Measurements from ENCODE around the gene CDH4.

CDH4 gene

DNA sequence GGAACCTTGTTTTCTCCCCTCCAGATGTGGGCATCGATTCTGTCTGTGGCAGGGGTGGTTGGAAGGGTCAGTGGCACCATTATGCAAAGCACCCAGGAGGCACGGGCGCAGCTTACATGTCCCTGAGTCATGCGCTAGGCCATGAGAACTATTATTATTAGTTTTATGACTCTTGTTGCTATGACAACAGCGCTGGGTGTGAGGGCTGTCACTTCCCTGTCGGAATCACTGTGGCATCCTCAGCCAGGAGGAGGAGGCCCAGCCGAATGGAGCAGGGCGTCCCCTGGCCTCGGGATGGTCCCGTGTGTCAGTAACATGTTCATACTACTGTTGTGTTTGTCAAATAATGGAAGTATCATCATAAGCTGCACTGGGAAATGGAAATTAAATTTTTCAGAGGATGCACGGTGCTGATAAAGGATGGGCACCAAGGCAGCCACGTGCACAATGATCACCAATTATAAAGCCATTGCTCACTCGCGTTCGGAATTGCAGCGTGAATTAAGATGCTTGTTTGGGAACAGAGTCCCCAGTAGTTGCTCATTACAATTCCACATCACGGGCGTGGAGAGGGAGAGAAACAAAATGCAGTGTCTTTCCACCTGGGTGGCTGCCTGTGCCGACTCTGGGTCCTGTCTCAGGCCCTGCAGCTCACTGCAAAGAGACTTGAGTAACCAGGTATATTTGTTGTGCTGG lies 247.9 kb downstream of the CDH4 start:
- in situ Hi-C loops (cut with MboI; ENCODE audit: low sequenced_read_pairs, unreplicated experiment): no loop called here
- TF ChIP-seq, protein P1, sequence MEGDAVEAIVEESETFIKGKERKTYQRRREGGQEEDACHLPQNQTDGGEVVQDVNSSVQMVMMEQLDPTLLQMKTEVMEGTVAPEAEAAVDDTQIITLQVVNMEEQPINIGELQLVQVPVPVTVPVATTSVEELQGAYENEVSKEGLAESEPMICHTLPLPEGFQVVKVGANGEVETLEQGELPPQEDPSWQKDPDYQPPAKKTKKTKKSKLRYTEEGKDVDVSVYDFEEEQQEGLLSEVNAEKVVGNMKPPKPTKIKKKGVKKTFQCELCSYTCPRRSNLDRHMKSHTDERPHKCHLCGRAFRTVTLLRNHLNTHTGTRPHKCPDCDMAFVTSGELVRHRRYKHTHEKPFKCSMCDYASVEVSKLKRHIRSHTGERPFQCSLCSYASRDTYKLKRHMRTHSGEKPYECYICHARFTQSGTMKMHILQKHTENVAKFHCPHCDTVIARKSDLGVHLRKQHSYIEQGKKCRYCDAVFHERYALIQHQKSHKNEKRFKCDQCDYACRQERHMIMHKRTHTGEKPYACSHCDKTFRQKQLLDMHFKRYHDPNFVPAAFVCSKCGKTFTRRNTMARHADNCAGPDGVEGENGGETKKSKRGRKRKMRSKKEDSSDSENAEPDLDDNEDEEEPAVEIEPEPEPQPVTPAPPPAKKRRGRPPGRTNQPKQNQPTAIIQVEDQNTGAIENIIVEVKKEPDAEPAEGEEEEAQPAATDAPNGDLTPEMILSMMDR (IDR thresholded peaks at IDR 0.05; ENCODE audit: borderline replicate concordance, control extremely low read depth, extremely low read depth, insufficient read depth, missing control alignments): no peak
- no peak for DNase-seq (ENCODE audit: low spot score)

DNA sequence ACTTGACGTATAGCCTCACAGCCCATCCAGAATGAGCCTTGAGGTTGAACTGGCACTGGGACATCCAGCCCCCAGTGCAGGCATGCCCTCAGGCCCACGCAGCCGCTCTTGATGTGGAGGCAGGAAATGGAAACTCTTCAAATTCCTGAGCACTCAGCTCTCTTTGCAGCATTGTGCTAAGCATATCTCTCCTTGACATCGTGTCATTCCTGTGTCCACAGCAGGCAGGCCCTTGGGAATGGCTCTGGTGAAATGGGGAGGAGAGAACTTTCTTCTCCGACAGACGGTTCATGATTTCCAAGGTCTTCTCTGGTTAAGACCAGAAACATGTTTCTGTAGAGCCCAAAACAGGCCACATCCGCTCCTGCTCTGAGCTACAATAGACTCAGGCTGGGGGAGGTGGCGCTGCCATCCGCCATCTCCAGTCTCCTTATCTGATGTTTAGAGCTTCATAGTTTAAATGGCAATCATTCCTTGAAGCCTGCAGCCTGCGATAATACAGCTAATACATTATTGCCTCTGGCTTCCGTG lies 248.8 kb downstream of the CDH4 start:
- in situ Hi-C loops (cut with MboI; ENCODE audit: low sequenced_read_pairs, unreplicated experiment): no loop called here
- no peak for DNase-seq (ENCODE audit: low spot score)
- TF ChIP-seq, protein P1 (IDR thresholded peaks at IDR 0.05; ENCODE audit: borderline replicate concordance, control extremely low read depth, extremely low read depth, insufficient read depth, missing control alignments): no peak

DNA sequence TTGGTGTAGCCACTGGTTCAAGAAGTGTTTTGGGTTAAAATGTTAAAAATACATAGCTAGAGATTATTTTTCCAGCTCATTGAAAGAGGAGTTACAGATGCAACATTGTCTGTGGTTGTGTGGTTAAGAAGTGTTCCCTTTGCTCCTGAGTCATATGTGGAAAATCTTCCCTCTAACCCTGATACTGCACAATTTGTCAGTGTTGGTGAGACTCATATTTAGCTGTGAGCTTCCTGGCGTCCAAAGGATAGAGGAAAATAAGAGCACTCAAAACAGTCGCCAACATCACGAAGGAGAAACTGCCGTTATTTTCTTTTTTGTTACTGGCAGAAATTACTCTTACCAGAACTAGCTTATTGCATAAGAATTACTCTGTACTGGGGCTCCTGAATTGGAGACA lies 250.4 kb downstream of the CDH4 start:
- in situ Hi-C loops (cut with MboI; ENCODE audit: low sequenced_read_pairs, unreplicated experiment): no loop called here
- DNase-seq (ENCODE audit: low spot score): no peak
- TF ChIP-seq, protein P1 (IDR thresholded peaks at IDR 0.05; ENCODE audit: borderline replicate concordance, control extremely low read depth, extremely low read depth, insufficient read depth, missing control alignments): no peak

DNA sequence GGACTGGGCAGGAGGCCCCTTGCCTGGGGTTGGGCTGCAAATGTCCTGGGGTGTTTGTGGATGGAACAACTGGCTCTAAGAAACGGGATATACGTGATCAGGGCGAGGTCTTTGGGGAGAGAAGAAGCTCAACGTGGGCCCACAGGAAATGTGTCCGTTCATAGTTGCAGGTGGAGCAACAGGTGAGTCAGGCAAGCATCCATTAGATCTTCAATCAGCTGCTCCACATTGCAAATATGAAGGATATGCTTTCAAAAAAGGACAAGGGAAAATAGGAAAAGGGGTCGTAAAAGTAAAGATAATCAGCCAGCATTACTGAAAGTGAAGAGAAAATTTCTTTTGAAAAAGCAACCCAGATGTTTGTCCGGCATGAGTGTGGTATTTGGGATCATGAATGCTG lies 251.0 kb downstream of the CDH4 start:
- DNase-seq (ENCODE audit: low spot score): no peak
- in situ Hi-C loops (cut with MboI; ENCODE audit: low sequenced_read_pairs, unreplicated experiment): no loop called here
- TF ChIP-seq, protein P1 (IDR thresholded peaks at IDR 0.05; ENCODE audit: borderline replicate concordance, control extremely low read depth, extremely low read depth, insufficient read depth, missing control alignments): no peak

DNA sequence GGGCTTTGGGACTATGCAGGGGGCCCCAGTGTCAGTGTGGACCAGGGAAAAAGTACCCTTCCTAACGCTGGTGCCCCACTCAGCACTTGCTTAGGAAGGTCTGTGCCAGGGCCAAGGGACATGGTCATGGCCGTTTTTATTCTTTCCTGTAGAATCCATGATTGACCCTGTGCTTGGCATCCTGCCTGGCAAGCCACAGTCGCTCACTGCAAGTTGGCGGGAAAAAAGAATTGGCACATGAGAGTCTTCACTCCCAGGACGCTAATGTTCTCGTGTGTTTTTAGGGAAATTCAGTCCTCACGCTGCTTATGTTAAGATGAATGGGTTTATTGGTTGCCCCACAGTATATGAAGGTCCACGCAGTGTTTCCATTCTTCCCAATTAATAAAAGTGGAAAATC lies 253.4 kb downstream of the CDH4 start:
- DNase-seq (ENCODE audit: low spot score): no peak
- TF ChIP-seq, protein P1 (IDR thresholded peaks at IDR 0.05; ENCODE audit: borderline replicate concordance, control extremely low read depth, extremely low read depth, insufficient read depth, missing control alignments): no peak
- in situ Hi-C loops (cut with MboI; ENCODE audit: low sequenced_read_pairs, unreplicated experiment): no loop called here

DNA sequence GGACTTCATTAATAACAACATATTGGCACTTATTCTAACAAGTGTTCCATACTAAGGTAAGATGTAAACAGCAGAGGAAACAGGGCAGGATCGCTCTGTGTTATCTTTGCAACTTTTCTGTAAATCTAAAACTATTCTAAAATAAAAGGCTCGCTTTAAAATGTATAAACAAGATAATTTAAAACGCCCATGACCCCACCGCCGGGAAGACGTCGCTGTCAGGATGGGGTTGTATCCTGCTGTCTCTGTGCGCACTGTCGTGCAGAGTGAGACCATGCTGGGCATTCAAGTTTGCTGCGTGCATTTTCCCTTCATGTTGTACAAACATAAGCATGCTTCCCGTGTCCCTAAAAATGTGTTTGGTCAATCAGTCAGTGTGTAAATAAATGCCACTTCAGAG lies 255.7 kb downstream of the CDH4 start:
- in situ Hi-C loops (cut with MboI; ENCODE audit: low sequenced_read_pairs, unreplicated experiment): no loop called here
- DNase-seq (ENCODE audit: low spot score): no peak
- TF ChIP-seq, protein P1 (IDR thresholded peaks at IDR 0.05; ENCODE audit: borderline replicate concordance, control extremely low read depth, extremely low read depth, insufficient read depth, missing control alignments): no peak
